Psoas muscle (tissue), 8 donors: ENCODE data around the gene PPP3CA. TPM values are rescaled to one million over a fixed set of nuclear protein-coding genes. Genes with fewer than 3 reads are reported as not detected.

Source experiments
- ATAC-seq, 4 donors: fragments of 200-7000 bp; cut with Tn5 transposase; one replicate each; pipeline ENCODE4 v1.9.1; 2020; ENCODE audit warnings: moderate library complexity in 3 of 4, mild to moderate bottlenecking in 2 of 4
- DNase-seq, 2 donors: peaks; one replicate each; pipeline ENCODE4 v3.0.0-alpha.2; 2020
- H3K27ac ChIP-seq: fragments of 200-600 bp; one replicate; pipeline ENCODE4 v1.8.0; 2022
- H3K27me3 ChIP-seq, 3 donors: fragments of 200-600 bp in 1 of 3; one replicate each; pipeline versions ENCODE4 v1.6.1 to v1.8.0; 2013 to 2022; ENCODE audit warnings: low read length in 2 of 3, mild to moderate bottlenecking in 2 of 3, moderate library complexity in 1 of 3; ENCODE audit not compliant: insufficient read depth in 3 of 3
- H3K36me3 ChIP-seq, 2 donors: fragments of 200-600 bp in 1 of 2; one replicate each; pipeline versions ENCODE4 v1.6.1 to v1.8.0; 2013 to 2022; ENCODE audit warnings: low read depth in 1 of 2, mild to moderate bottlenecking in 1 of 2, moderate library complexity in 1 of 2; ENCODE audit not compliant: insufficient read depth in 1 of 2
- H3K4me1 ChIP-seq: fragments of 200-600 bp; one replicate; pipeline ENCODE4 v1.8.0; 2022
- H3K4me3 ChIP-seq: fragments of 200-600 bp; one replicate; pipeline ENCODE4 v1.8.0; 2022; ENCODE audit warnings: mild to moderate bottlenecking
- H3K9me3 ChIP-seq: fragments of 200-600 bp; one replicate; pipeline ENCODE4 v1.8.0; 2022
- CTCF ChIP-seq: fragments of 200-600 bp; IDR thresholded peaks from one replicate; pipeline ENCODE4 v1.8.0; 2022; ENCODE audit warnings: antibody characterized with exemption
- WGBS, 3 donors: extraction: QIAGEN DNeasy Blood & Tissue Kit; methylation state at CpG; one replicate each; pipeline versions ENCODE4 v1.1.6 to v1.1.7; 2013; 5-methylcytosine and 5-hydroxymethylcytosine counted together
- intact Hi-C, 2 donors: fragments of 100-400 bp; cut with DNase I; formaldehyde crosslinking; loops; one replicate each; pipeline versions ENCODE4 v1.11.0 to v1.14.2; 2022
- polyA plus RNA-seq, 3 donors: library from polyadenylated mRNA; stranded (reverse); fragments of 200-250 nt; gene quantifications; one replicate each; pipeline ENCODE4 v1.2.3, GENCODE V29; 2013
- total RNA-seq, 4 donors: library from RNA; stranded (reverse); fragmentation: NEBNext Ultra II Directional in 2 of 4; extraction: Animal tissue kit (Norgen Biotek cat#: 25700) in 2 of 4; gene quantifications; one replicate each; pipeline versions ENCODE4 v1.2.1 to v1.2.4, GENCODE V29; 2021 to 2023
- donor health status: healthy with polysubstance abuse.
- donor health status: DM: no; HTN: no; CAD: no; lungs with moderate emphysema.
- donor health status: Bipolar disorder and iron deficiency.
- donor health status: healthy.
- donor health status: DM: yes; HTN: yes; CAD: no.
- donor health status: DM: no; HTN: no; CAD: no.
- donor health status: DM: no; HTN: no; CAD: no.
- donor health status: DM: yes; HTN: yes; CAD: no.

The PPP3CA gene
- total and polyA plus RNA-seq, 7 donors, result 10.4 to 65.9 (median 32.6) TPM

GRCh38 chr4:101035487-101035886, 311.8 kb downstream of the PPP3CA start:
- Histone ChIP-seq H3K27me3 (no peaks in the 10 kb centered on the region), H3K9me3 (no peaks in the 10 kb centered on the region), H3K4me3 (no peak overlapping the region), H3K36me3 (peaks cover 0 to 18% of the 10 kb centered on the region in 2 donors), H3K4me1 (no peaks in the 10 kb centered on the region), H3K27ac (no peak overlapping the region)
- intact Hi-C loops, result no loop called here
- ATAC-seq (no peak), DNase-seq (no peak)
- WGBS, 3 donors, result 84 to 88% (median 88%) methylated on average over 2 of the region's 2 CpGs
- TF ChIP-seq CTCF, result no peak

- TF ChIP-seq CTCF, result no peak
- Histone ChIP-seq H3K4me1 (no peaks in the 10 kb centered on the region), H3K27me3 (no peaks in the 10 kb centered on the region), H3K9me3 (no peaks in the 10 kb centered on the region), H3K4me3 (no peak overlapping the region), H3K27ac (no peak overlapping the region), H3K36me3 (peaks cover 0 to 11% of the 10 kb centered on the region in 2 donors)
- ATAC-seq, result no peak
- DNase-seq, result no peak
- intact Hi-C loops, result no loop called here
- 94 to 99% (median 96%) methylated on average over 3 of the region's 3 CpGs for WGBS, 3 donors
These were observed 313.3 kb downstream of the PPP3CA start for GRCh38 chr4:101033986-101034385.

- no peak for ATAC-seq
- 86 to 90% (median 88%) methylated on average over 3 of the region's 3 CpGs for WGBS, 3 donors
These were observed 314.8 kb downstream of the PPP3CA start for GRCh38 chr4:101032541-101032940.

GRCh38 chr4:101031971-101032370, 315.4 kb downstream of the PPP3CA start:
- Histone ChIP-seq H3K27me3 (no peaks in the 10 kb centered on the region), H3K36me3 (peaks cover 0 to 11% of the 10 kb centered on the region in 2 donors), H3K27ac (no peak overlapping the region), H3K9me3 (no peaks in the 10 kb centered on the region), H3K4me1 (no peaks in the 10 kb centered on the region), H3K4me3 (no peak overlapping the region)
- no peak for DNase-seq
- 71 to 75% (median 71%) methylated on average over 5 of the region's 5 CpGs for WGBS, 3 donors
- TF ChIP-seq CTCF, result no peak
- intact Hi-C loops, result no loop called here
- no peak for ATAC-seq

More at GRCh38 chr4:101032541-101032940, 314.8 kb downstream of the PPP3CA start:
- no peaks in the 10 kb centered on the region for H3K9me3 ChIP-seq
- no peak overlapping the region for H3K4me3 ChIP-seq
- no peaks in the 10 kb centered on the region for H3K4me1 ChIP-seq
- H3K27ac ChIP-seq, result no peak overlapping the region
- no peak for DNase-seq
- no peak for TF ChIP-seq CTCF
- no peaks in the 10 kb centered on the region for H3K27me3 ChIP-seq
- peaks cover 0 to 11% of the 10 kb centered on the region in 2 donors for H3K36me3 ChIP-seq
- intact Hi-C loops, result no loop called here

- H3K4me3 ChIP-seq, result no peak overlapping the region
- H3K9me3 ChIP-seq, result no peaks in the 10 kb centered on the region
- TF ChIP-seq CTCF, result no peak
- H3K4me1 ChIP-seq, result no peaks in the 10 kb centered on the region
- no peak overlapping the region for H3K27ac ChIP-seq
- intact Hi-C loops, result no loop called here
- no peaks in the 10 kb centered on the region for H3K27me3 ChIP-seq
- no peak for DNase-seq
- ATAC-seq, result no peak
- H3K36me3 ChIP-seq, result peaks cover 0 to 19% of the 10 kb centered on the region in 2 donors
These were observed 318.4 kb downstream of the PPP3CA start for GRCh38 chr4:101028886-101029285.
